Adrenal gland (tissue), 12 donors: ENCODE measurements around the gene GANAB. TPM values are rescaled to one million over a fixed set of nuclear protein-coding genes. Genes with fewer than 3 reads are reported as not detected.

ENCODE experiments used
- DNase-seq, 7 donors: peaks; one replicate each; pipeline ENCODE4 v3.0.0-alpha.2; 2019 to 2020
- H3K27ac ChIP-seq, 5 donors: fragments of 200-600 bp; sonication (generic) in 4 of 5; 1 replicate in 3 of 5; 2 replicates in 2 of 5; pipeline versions ENCODE4 v1.5.1 to v1.8.0; 2016 to 2020; ENCODE audit warnings: mild to moderate bottlenecking in 1 of 5
- H3K27me3 ChIP-seq: fragments of 200-600 bp; 2 replicates; pipeline ENCODE4 v1.8.0; 2021
- H3K36me3 ChIP-seq, 2 donors: fragments of 200-600 bp; replicated peaks in 1 of 2; 1 replicate in 1 of 2; 2 replicates in 1 of 2; pipeline versions ENCODE4 v1.5.1 to v1.8.0; 2018 to 2022
- H3K4me1 ChIP-seq, 2 donors: fragments of 200-600 bp; replicated peaks in 1 of 2; 1 replicate in 1 of 2; 2 replicates in 1 of 2; pipeline versions ENCODE4 v1.5.1 to v1.8.0; 2018 to 2021
- H3K4me3 ChIP-seq, 4 donors: fragments of 200-600 bp; sonication (generic) in 3 of 4; one replicate each; pipeline ENCODE4 v1.5.1; 2016 to 2018
- H3K9me3 ChIP-seq, 3 donors: fragments of 200-600 bp; sonication (generic) in 1 of 3; replicated peaks in 1 of 3; 1 replicate in 2 of 3; 2 replicates in 1 of 3; pipeline versions ENCODE4 v1.5.1 to v1.8.0; 2016 to 2021
- CTCF ChIP-seq, 6 experiments: fragments of 450-650 bp in 4 of 6; fragments of 200-600 bp in 2 of 6; sonication (generic) in 1 of 6; IDR thresholded peaks; 1 replicate in 5 of 6; 2 replicates in 1 of 6; pipeline versions ENCODE4 v1.5.1 to v1.8.0; 2016 to 2021; ENCODE audit warnings: antibody characterized with exemption in 6 of 6, mild to moderate bottlenecking in 2 of 6, moderate library complexity in 1 of 6
- POLR2A ChIP-seq, 2 donors: fragments of 450-650 bp; IDR thresholded peaks; one replicate each; pipeline ENCODE4 v1.6.1; 2017; ENCODE audit warnings: antibody characterized with exemption in 2 of 2, mild to moderate bottlenecking in 2 of 2, moderate library complexity in 1 of 2
- WGBS, 4 donors: extraction: QIAGEN DNeasy Blood & Tissue Kit in 2 of 4; methylation state at CpG; one replicate each; pipeline versions ENCODE4 v1.1.5 to v1.1.7; 2013 to 2017; 5-methylcytosine and 5-hydroxymethylcytosine counted together
- intact Hi-C, 2 donors: fragments of 100-400 bp; cut with DNase I; formaldehyde crosslinking; loops; one replicate each; pipeline versions ENCODE4 v1.14.1 to v1.15.0; 2022 to 2023
- polyA plus RNA-seq, 3 donors: library from polyadenylated mRNA; stranded (reverse); fragments of 200-250 nt in 2 of 3; fragments of 350-450 nt in 1 of 3; fragmentation: Illumina TruSeq in 1 of 3; extraction: RNeasy Lipid Tissue Mini Kit (QIAGEN cat#74804) in 1 of 3; gene quantifications; one replicate each; pipeline ENCODE4 v1.2.3, GENCODE V29; 2013 to 2014
- total RNA-seq, 9 donors: library from RNA; depleted of rRNA in 4 of 9; stranded (reverse); fragments of >200 nt in 4 of 9; fragments of 120-200 nt in 1 of 9; fragmentation: NEBNext Ultra II Directional in 1 of 9; extraction: Animal tissue kit (Norgen Biotek cat#: 25700) in 1 of 9; gene quantifications; one replicate each; pipeline versions ENCODE4 v1.1.0 to v1.2.4, GENCODE V29; 2013 to 2023
- donor health status: healthy with polysubstance abuse.
- donor health status: Bipolar disorder and iron deficiency.
- donor health status: DM: yes; HTN: yes; CAD: no.
- donor health status: DM: no; HTN: no; CAD: no.
- donor health status: DM: no; HTN: no; CAD: no.
- donor health status: DM: yes; HTN: yes; CAD: no.

The GANAB gene
- total and polyA plus RNA-seq, 12 donors: 90.9 to 304 (median 173) TPM

GRCh38 chr11:62649486-62649885 lies 3.1 kb upstream of the GANAB start:
- Histone ChIP-seq H3K4me1 (peaks cover 21 to 37% of the 10 kb centered on the region in 2 donors), H3K9me3 (no peaks in the 10 kb centered on the region), H3K36me3 (peaks cover 0 to 19% of the 10 kb centered on the region in 2 donors), H3K4me3 (no peak overlapping the region), H3K27ac (no peak overlapping the region), H3K27me3 (no peaks in the 10 kb centered on the region)
- intact Hi-C loops: no loop called here
- TF ChIP-seq POLR2A (IDR thresholded peaks at IDR 0.05) (no peak), CTCF (IDR thresholded peaks at IDR 0.05) (no peak)
- DNase-seq: no peak
- 87 to 95% (median 91%) methylated on average over 9 to 11 of the region's 11 CpGs for WGBS, 4 donors

- no peak for DNase-seq
- 89 to 93% (median 91%) methylated on average over 11 of the region's 11 CpGs for WGBS, 4 donors
- peaks cover 21 to 37% of the 10 kb centered on the region in 2 donors for H3K4me1 ChIP-seq
- peaks cover 0 to 24% of the 10 kb centered on the region in 2 donors for H3K36me3 ChIP-seq
- intact Hi-C loops: no loop called here
- no peak overlapping the region for H3K27ac ChIP-seq
- TF ChIP-seq CTCF (IDR thresholded peaks at IDR 0.05) (no peak), POLR2A (IDR thresholded peaks at IDR 0.05) (no peak)
- H3K4me3 ChIP-seq: no peak overlapping the region
- H3K9me3 ChIP-seq: no peaks in the 10 kb centered on the region
- no peaks in the 10 kb centered on the region for H3K27me3 ChIP-seq
Measured at GRCh38 chr11:62648967-62649364, 2.6 kb upstream of the GANAB start.

- intact Hi-C loops: no loop called here
- Histone ChIP-seq H3K4me3 (no peak overlapping the region), H3K36me3 (peaks cover 0 to 30% of the 10 kb centered on the region in 2 donors), H3K27me3 (no peaks in the 10 kb centered on the region), H3K27ac (no peak overlapping the region), H3K9me3 (no peaks in the 10 kb centered on the region), H3K4me1 (peaks cover 21 to 37% of the 10 kb centered on the region in 2 donors)
- TF ChIP-seq POLR2A (IDR thresholded peaks at IDR 0.05): no peak
- no peak for TF ChIP-seq CTCF (IDR thresholded peaks at IDR 0.05)
- DNase-seq: no peak
- WGBS, 4 donors: 86 to 94% (median 91%) methylated on average over 7 to 24 of the region's 24 CpGs
Measured at GRCh38 chr11:62648185-62648966, 2.0 kb upstream of the GANAB start.

- H3K27me3 ChIP-seq: no peaks in the 10 kb centered on the region
- H3K4me1 ChIP-seq: peaks cover 20 to 36% of the 10 kb centered on the region in 2 donors
- no peak for DNase-seq
- peaks cover 0 to 34% of the 10 kb centered on the region in 2 donors for H3K36me3 ChIP-seq
- H3K9me3 ChIP-seq: no peaks in the 10 kb centered on the region
- intact Hi-C loops: no loop called here
- TF ChIP-seq POLR2A (IDR thresholded peaks at IDR 0.05) (no peak), CTCF (IDR thresholded peaks at IDR 0.05) (no peak)
- 63 to 100% (median 75%) methylated on average over 1 to 6 of the region's 6 CpGs for WGBS, 4 donors
- H3K27ac ChIP-seq: no peak overlapping the region
- H3K4me3 ChIP-seq: no peak overlapping the region
Measured at GRCh38 chr11:62647609-62648005, 1.2 kb upstream of the GANAB start.
